ENCODE measurements around the gene ZDHHC8. TPM values are rescaled to one million over a fixed set of nuclear protein-coding genes. Genes with fewer than 3 reads are reported as not detected.

The ZDHHC8 gene
- total RNA-seq, 2 donors from 2014 or later = 27.9 to 34.1 TPM

- no peak for DNase-seq
- Histone ChIP-seq H3K27me3 (no peaks in the 10 kb centered on the region), H3K36me3 (no peaks in the 10 kb centered on the region), H3K27ac (no peak overlapping the region), H3K4me1 (no peaks in the 10 kb centered on the region), H3K9me3 (no peaks in the 10 kb centered on the region), H3K4me3 (no peak overlapping the region), H3K9ac (ENCODE audit: low read depth in 2 of 2, low read length in 2 of 2) (no peak overlapping the region)
- no peak for TF ChIP-seq CTCF (IDR thresholded peaks at IDR 0.05)
- intact Hi-C loops (cut with DNase I) = no loop called here
These were observed 15.8 kb downstream of the ZDHHC8 start for GRCh38 chr22:20147237-20147988.

GRCh38 chr22:20148414-20148813, 16.8 kb downstream of the ZDHHC8 start:
- TF ChIP-seq CTCF (IDR thresholded peaks at IDR 0.05) = no peak
- no peaks in the 10 kb centered on the region for H3K9me3 ChIP-seq
- no peak for DNase-seq
- H3K27me3 ChIP-seq = no peaks in the 10 kb centered on the region
- H3K27ac ChIP-seq = no peak overlapping the region
- H3K4me1 ChIP-seq = no peaks in the 10 kb centered on the region
- intact Hi-C loops (cut with DNase I) = no loop called here
- no peak overlapping the region for H3K9ac ChIP-seq (ENCODE audit: low read depth in 2 of 2, low read length in 2 of 2)
- no peak overlapping the region for H3K4me3 ChIP-seq
- H3K36me3 ChIP-seq = no peaks in the 10 kb centered on the region

- intact Hi-C loops (cut with DNase I) = no loop called here
These were observed 17.9 kb downstream of the ZDHHC8 start for GRCh38 chr22:20149257-20150250.

GRCh38 chr22:20150381-20151275, 19.0 kb downstream of the ZDHHC8 start, which contains the start of gene CCDC188:
Gene CCDC188, minus strand, starts transcription at chr22:20151055. Its CDS starts 69 bp downstream, at chr22:20150986.
- DNase-seq = no peak
- Histone ChIP-seq H3K36me3 (no peaks in the 10 kb centered on the region), H3K27ac (no peak within 1 kb of the TSS), H3K9me3 (no peaks in the 10 kb centered on the region), H3K4me1 (no peaks in the 10 kb centered on the region), H3K4me3 (no peak within 1 kb of the TSS), H3K27me3 (no peaks in the 10 kb centered on the region), H3K9ac (ENCODE audit: low read depth in 2 of 2, low read length in 2 of 2) (no peak within 1 kb of the TSS)
- intact Hi-C loops (cut with DNase I) = no loop called here
- no peak for TF ChIP-seq CTCF (IDR thresholded peaks at IDR 0.05)

More at GRCh38 chr22:20149257-20150250, 17.9 kb downstream of the ZDHHC8 start:
- no peak for TF ChIP-seq CTCF (IDR thresholded peaks at IDR 0.05)
- Histone ChIP-seq H3K4me3 (no peak overlapping the region), H3K9me3 (no peaks in the 10 kb centered on the region), H3K9ac (ENCODE audit: low read depth in 2 of 2, low read length in 2 of 2) (no peak overlapping the region), H3K4me1 (no peaks in the 10 kb centered on the region), H3K27ac (no peak overlapping the region), H3K27me3 (no peaks in the 10 kb centered on the region), H3K36me3 (no peaks in the 10 kb centered on the region)
- DNase-seq = no peak

- no peaks in the 10 kb centered on the region for H3K27me3 ChIP-seq
- no peaks in the 10 kb centered on the region for H3K36me3 ChIP-seq
- H3K9me3 ChIP-seq = no peaks in the 10 kb centered on the region
- intact Hi-C loops (cut with DNase I) = no loop called here
- TF ChIP-seq CTCF (IDR thresholded peaks at IDR 0.05) = no peak
- no peak for DNase-seq
- no peak overlapping the region for H3K9ac ChIP-seq (ENCODE audit: low read depth in 2 of 2, low read length in 2 of 2)
- no peak overlapping the region for H3K27ac ChIP-seq
- H3K4me1 ChIP-seq = no peaks in the 10 kb centered on the region
- no peak overlapping the region for H3K4me3 ChIP-seq
These were observed 19.6 kb downstream of the ZDHHC8 start for GRCh38 chr22:20151276-20151588.
